ENCODE measurements around the gene THSD4.

THSD4 gene

DNA sequence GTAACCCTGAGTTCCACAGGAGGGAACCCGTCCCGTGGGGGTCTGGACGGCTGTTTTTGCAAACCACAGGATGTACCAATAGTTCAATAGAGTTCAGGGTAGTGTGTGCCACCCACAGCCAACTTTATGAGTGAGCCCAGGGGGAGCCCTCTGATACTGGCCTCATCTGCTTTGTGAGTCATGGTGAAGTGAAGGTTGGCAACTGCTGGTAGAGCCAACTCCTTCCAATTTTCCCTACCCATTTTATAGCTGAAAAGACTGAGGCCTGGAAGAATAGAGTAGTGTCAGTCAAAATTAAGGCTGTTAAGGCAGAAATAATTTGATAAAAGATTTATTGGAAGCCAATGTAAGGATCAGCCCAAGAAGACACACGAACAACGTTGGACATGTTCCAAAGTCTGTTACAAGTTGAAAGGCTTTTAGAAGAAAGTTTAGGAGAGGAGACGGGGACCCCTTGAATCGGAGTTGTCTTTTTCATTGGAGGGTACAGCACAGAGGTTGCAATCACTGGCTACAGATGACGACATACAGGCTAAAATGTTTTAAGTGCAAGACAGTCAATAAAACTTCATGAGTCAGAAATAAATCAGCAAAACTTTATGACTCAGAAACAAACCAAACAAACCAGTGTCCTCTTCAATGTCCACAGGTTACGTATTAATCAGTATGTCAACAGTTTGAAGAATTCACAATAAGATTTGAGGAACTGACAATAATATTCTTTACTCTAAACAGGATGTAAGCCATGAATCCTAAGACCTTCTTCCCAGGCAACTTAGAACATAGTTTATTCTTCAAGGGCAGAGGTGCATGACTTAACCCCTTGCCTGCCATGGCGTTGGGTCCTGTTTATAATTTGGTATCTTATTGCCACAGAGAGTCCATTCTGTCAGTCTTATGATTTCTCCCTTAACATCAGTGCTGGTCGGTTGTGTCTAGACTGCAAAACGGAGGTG, 632.1 kb downstream of the THSD4 start:
- DNase-seq = peak; percentile 85

DNA sequence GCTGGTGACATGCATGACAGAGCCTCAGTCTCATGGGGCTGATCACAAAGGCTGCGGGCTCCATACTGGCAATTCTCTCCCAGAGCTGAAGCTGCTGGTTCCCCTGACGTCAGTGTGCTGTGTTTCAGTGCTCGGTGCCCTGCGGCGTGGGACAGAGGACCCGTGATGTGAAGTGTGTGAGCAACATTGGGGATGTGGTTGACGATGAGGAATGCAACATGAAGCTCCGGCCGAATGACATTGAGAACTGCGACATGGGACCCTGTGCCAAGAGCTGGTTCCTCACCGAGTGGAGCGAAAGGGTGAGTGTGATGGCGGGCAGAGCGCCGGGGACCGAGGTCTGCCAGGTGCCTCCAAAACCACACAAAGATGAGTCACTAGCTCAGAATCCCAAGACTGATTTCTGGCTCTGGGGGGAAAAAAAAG, 633.0 kb downstream of the THSD4 start:
- peak; percentile 83 for DNase-seq

- DNase-seq = no peak
These were observed 634.2 kb downstream of the THSD4 start for GRCh38 chr15:71749500-71749899.

DNA sequence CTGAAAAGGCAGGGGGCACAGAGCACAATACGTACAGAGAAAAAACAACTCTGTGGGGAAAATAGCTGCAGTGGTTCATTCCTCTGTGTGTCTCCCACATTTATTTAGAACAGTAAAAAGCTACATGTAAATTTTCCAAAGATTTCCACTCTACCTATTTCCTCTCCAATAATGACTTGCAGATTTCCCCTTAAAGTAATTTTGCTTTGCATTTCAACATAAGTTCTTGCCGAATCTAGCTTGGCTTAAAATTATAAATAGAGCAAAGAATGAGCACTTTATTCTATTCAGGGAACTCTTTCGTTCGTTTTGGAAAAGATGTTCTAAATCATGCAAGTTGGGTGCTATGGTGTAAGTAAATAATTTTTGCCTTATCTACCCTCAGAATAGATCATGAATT, 636.9 kb downstream of the THSD4 start:
- no peak for DNase-seq

DNA sequence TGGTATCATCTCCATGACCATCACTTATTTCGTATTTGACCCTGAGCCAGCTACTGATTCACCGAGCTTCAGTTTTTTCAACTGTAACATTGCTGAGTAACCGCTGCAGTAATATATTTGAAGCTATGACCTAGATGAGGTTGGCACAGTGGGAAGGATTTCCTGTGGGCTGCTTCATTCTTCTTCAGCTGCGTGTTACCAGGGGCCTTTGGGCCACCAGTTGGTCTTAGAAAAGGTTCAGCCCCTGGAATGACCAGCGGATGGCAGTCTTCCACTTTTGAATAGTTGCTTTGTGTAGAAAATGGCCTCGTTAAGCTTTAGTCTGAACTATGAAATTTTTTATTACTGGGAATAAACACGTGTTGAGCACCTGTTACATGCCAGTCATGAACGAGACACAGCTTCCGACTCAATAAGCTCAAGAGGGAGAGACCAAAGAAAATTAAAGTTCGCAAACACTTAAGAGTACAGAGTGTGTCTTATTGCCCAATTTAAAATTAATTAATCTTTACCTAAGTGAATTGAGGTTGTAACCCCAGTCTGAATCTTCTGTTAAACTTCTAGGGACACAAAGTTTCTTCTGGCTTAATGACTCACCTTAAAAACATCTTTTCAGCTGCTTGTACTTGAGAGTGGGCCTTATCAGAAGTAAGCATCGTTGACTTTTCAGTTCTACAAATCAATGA, 637.5 kb downstream of the THSD4 start:
- peak; percentile 61 for DNase-seq

DNA sequence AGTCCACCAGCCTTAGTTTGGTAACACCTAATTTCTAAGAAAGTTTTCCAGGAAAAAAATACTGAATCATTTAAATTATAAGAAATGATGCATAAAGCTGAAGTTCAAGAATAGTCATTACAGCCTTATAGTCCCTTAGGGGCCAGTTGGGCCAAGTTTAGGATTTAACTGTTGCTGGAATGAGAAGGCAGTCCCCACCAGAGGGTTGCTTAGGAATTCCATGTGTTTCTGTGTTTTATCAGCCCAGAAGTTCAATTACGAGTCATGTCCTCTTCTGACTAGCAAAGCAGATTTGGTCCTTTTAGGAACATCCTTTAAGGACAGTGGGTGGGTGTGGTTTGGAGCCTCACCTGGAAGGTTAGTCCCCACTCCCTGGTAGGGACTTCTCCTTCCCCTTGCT, 638.1 kb downstream of the THSD4 start:
- DNase-seq = no peak

DNA sequence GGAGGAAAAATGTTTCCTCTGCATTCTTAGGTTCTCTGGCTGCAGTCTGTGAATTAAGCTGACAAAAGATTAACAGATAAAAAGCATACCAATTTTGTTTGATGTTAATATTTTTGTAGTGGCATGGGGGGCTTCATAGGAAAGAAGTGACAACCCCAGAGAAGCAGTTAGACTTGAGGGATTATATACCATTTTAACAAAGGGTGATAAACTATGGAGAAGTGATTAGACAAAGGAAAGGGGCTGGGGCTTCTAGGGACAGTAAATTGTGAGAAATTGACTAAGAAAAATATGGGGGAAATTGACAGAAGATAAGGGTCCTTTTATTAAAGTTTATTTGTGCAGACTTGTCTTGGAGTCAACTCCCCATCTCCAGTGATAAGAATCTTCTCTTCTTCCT, 639.4 kb downstream of the THSD4 start:
- no peak for DNase-seq

DNA sequence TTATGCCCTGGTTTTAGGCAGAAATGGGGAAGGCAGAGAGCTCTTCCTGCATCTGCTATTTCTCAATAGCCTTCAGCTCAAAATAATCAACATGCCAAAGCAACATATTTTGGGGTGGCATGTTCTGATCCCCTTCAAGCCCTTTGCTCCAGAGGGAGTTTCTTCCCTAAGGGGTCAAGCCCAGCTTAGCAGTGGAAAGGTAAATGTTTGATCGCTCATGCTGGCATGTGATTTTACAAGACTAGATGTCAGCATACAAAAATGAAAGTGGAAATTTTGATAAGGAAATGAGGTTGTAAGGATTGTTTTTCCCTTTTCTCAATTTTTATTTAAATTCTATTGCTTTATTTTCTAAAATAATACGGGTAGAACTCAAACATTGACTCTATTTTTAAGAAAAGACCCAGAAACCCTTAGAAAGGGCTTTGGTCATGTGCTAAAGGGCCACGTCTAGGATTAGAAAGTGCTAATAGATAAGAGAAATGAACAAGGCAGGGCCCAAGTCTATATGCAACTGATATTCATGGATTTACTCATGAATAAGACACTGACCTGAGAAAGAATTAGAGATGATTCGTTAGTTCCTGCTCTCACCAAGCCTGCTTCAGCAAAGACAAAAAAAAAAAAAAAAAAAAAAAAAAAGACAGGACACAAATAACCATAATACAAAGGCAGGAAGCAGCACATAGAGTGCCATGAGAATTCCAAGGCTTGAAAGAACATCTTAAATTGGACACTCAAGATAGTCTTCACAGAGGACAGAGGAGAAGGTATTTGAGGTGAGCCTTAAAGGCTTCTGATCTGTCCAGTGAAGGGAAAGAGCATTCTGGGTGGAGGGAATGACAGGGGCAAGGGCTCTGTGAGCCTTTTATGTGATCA, 640.1 kb downstream of the THSD4 start:
- DNase-seq = no peak

DNA sequence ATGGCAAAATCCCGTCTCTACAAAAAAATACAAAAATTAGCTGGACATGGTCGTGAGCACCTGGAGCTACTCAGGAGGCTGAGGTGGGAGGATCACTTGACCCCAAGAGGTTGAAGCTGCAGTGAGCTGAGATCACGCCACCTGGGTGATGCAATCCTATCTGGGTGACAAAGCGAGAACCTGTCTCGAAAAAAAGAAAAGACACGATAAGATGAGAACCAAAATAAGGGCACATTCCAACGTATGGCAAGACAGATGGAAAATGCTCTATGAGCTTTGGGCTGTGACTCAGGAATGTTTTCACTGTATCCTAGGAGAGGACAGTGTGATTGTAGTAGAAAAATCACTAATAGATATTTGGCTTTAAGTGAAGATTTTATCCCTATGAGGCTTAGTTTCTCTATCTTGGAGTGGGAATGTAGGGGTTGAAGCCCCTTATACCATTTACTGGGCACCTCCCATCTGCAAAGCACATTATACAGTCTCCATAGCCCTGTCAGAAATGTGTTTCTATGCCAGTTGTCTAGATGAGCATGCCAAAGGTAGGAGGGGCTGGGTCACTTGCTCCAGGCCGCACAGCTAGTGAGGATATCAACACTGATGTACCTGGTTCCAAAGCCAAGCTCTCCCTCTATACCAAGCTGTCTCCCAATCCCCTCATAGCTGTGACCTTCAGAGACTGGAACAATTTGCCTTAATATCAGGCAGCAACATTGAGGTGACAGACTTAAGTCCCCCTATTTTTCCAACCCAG, 641.5 kb downstream of the THSD4 start:
- no peak for DNase-seq

DNA sequence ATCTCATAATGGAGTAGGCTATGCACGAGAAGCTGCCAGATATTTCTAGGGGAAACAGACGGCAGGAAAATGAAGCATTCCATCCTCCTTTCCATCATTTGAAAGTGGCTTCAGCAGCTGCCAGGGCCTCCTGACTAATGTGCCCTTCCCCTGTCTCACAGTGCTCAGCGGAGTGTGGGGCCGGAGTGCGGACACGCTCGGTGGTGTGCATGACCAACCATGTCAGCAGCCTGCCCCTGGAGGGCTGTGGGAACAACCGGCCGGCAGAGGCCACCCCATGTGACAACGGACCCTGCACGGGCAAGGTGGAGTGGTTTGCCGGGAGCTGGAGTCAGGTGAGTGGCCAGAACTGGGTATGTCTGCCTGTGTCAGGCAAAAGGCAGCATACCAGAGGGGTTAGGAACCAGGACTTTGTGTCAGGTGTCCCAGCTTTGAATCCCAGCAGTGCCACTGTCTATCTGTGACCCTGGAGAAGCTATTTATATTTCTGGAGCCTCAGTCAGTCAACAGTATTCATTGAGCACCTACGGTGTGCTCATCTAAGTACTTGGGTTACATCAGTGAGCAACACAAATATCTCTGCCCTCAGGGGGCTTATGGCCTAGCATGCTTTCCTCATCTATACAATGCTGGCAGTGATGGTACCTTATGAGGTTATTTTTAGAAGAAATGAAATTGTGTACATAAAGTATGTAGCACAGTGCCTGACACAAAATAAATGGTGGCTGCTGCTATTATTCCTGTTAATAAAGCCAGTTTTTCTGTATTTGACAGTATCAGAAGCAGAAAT, 642.7 kb downstream of the THSD4 start:
- no peak for DNase-seq

- DNase-seq = no peak
These were observed 643.4 kb downstream of the THSD4 start for GRCh38 chr15:71758711-71759110.

- DNase-seq = no peak
These were observed 645.6 kb downstream of the THSD4 start for GRCh38 chr15:71760852-71761251.

DNA sequence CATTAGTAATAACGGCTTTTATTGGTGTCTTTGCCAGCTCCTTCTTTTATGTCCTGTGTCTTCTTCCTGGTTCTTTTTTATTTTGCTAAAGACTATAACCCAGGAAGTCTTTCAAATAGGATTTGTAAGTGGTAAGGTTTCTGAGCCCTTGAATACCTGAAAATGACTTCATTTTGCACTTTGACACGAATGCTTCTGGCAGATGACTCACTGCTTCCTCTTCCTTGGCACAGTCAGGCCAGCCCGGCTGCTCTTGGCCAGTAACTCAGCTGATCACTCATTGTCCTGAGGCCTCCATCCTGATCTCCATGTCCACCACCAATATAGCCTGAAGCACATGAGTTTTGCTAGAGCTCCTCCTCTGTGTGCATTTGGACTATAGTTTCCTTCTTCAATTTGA, 646.4 kb downstream of the THSD4 start:
- DNase-seq = no peak

- no peak for DNase-seq
These were observed 652.9 kb downstream of the THSD4 start for GRCh38 chr15:71768184-71768583.

GRCh38 chr15:71773206-71773859, 658.1 kb downstream of the THSD4 start:
- no peak for DNase-seq

GRCh38 chr15:71775856-71776255, 660.6 kb downstream of the THSD4 start:
- no peak for DNase-seq

DNA sequence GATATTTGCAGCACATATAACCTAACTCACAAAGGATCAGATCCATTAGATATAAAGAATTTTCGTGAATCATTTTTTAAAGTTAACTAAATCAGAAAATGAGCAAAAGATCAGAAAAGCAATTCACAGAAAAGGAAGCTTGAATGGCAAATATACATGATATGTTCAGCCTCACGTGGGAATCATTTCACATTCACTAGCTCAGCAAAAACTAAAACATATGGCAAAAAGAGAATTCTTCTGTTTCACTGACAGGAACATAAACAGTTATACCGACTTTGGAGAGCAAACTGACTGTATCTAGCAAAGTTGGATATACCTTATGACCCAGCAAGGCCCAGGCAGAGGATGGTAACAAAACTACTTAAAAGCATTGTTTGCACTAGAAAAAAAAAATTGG, 661.0 kb downstream of the THSD4 start:
- no peak for DNase-seq

- DNase-seq = no peak
These were observed 662.1 kb downstream of the THSD4 start for GRCh38 chr15:71777216-71777943.

DNA sequence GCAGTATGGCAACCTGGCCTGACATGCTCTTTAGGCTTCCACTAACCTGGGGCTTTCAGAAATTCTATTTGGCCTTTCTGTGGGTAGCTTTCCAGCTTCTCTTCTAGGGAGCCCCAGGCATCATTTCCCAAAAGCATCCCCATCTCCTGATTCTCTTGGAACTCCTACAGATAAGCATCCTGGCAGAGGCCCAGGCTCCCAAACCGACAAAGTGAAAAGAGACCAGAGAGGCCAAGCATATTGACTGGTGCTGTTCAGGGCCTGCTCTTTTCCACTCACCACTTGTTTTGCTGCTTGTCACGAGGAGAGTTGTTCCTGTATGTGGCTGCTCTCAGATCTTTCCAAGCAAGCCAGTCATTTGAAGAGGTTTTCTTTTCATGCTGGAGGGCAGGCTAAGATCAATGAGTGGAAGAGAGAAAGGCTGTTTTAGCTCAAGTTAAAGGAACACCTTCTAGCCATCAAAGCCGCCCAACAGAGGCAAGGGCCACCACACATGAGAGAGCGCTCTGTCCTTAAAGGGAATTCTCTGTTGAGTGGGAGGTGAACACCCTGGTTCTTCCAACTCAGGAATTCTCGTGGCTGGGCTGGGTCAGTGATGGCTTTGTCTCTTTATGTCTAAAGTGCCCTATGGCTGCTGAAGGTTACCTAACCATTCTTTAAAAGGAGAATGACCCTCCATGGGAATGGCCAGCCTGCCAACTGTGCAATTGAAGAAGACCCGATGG, 664.0 kb downstream of the THSD4 start:
- DNase-seq = no peak

Measured in RPMI8226 (cell line).